DND-41 (cell line): ENCODE data around the gene LSG1.

ENCODE experiments used
- CTCF ChIP-seq: IDR thresholded peaks from 2 replicates; pipeline ENCODE4 v1.5.1; 2012; ENCODE audit warnings: borderline replicate concordance, low read length, moderate library complexity, mild to moderate bottlenecking; ENCODE audit not compliant: poor library complexity, severe bottlenecking; ENCODE audit errors: extremely low read depth
- EZH2 ChIP-seq: IDR thresholded peaks from 3 replicates; pipeline ENCODE4 v1.6.1; 2012; ENCODE audit warnings: borderline replicate concordance, low read depth, mild to moderate bottlenecking, moderate library complexity, low read length, inconsistent platforms; ENCODE audit not compliant: severe bottlenecking

- TF ChIP-seq CTCF (no peak), EZH2 (no peak)
These were observed 52.2 kb downstream of the LSG1 start for GRCh38 chr3:194619741-194620140.
